Vagina (tissue), 2 donors: ENCODE data around the gene FERMT2. TPM values are rescaled to one million over a fixed set of nuclear protein-coding genes. Genes with fewer than 3 reads are reported as not detected.

Experiments
- DNase-seq, 2 donors: peaks; one replicate each; pipeline ENCODE4 v3.0.0-alpha.2; 2017; ENCODE audit errors: extremely low spot score in 2 of 2
- H3K27ac ChIP-seq: fragments of 200-600 bp; sonication (generic); one replicate; pipeline ENCODE4 v1.5.1; 2019
- H3K27me3 ChIP-seq: fragments of 200-600 bp; sonication (generic); one replicate; pipeline ENCODE4 v1.5.1; 2019
- H3K36me3 ChIP-seq, 2 donors: fragments of 200-600 bp; sonication (generic); one replicate each; pipeline ENCODE4 v1.5.1; 2017 to 2019
- H3K4me1 ChIP-seq: fragments of 200-600 bp; sonication (generic); one replicate; pipeline ENCODE4 v1.5.1; 2019
- H3K4me3 ChIP-seq, 2 donors: fragments of 200-600 bp; sonication (generic); 1 replicate in 1 of 2; 2 replicates in 1 of 2; pipeline ENCODE4 v1.5.1; 2016 to 2019
- H3K9me3 ChIP-seq: fragments of 200-600 bp; sonication (generic); one replicate; pipeline ENCODE4 v1.5.1; 2019
- POLR2A ChIP-seq, 2 donors: fragments of 450-650 bp; IDR thresholded peaks; one replicate each; pipeline ENCODE4 v1.6.1; 2017; ENCODE audit warnings: antibody characterized with exemption in 2 of 2, mild to moderate bottlenecking in 2 of 2, moderate library complexity in 2 of 2
- POLR2AphosphoS5 ChIP-seq, 2 donors: sonication (generic); formaldehyde crosslinking; IDR thresholded peaks; one replicate each; pipeline ENCODE4 v1.9.0; 2017; ENCODE audit warnings: antibody characterized with exemption in 2 of 2, mild to moderate bottlenecking in 2 of 2, low read depth in 1 of 2; ENCODE audit not compliant: insufficient read depth in 1 of 2
- intact Hi-C: fragments of 100-400 bp; cut with DNase I; formaldehyde crosslinking; loops from one replicate; pipeline ENCODE4 v1.15.1; 2023
- total RNA-seq: library from RNA; depleted of rRNA; stranded (reverse); fragments of >200 nt; gene quantifications from one replicate; pipeline ENCODE4 v1.2.3, GENCODE V29; 2016
- TF ChIP-seq, protein P1 (sequence below), 3 experiments: fragments of 450-650 bp in 2 of 3; fragments of 200-600 bp in 1 of 3; sonication (generic) in 1 of 3; IDR thresholded peaks; one replicate each; pipeline ENCODE4 v1.5.1; 2017 to 2019; ENCODE audit warnings: antibody characterized with exemption in 3 of 3, mild to moderate bottlenecking in 2 of 3, moderate library complexity in 2 of 3

FERMT2 gene
- total RNA-seq, 1 donor from 2014 or later: 70.2 TPM

DNA sequence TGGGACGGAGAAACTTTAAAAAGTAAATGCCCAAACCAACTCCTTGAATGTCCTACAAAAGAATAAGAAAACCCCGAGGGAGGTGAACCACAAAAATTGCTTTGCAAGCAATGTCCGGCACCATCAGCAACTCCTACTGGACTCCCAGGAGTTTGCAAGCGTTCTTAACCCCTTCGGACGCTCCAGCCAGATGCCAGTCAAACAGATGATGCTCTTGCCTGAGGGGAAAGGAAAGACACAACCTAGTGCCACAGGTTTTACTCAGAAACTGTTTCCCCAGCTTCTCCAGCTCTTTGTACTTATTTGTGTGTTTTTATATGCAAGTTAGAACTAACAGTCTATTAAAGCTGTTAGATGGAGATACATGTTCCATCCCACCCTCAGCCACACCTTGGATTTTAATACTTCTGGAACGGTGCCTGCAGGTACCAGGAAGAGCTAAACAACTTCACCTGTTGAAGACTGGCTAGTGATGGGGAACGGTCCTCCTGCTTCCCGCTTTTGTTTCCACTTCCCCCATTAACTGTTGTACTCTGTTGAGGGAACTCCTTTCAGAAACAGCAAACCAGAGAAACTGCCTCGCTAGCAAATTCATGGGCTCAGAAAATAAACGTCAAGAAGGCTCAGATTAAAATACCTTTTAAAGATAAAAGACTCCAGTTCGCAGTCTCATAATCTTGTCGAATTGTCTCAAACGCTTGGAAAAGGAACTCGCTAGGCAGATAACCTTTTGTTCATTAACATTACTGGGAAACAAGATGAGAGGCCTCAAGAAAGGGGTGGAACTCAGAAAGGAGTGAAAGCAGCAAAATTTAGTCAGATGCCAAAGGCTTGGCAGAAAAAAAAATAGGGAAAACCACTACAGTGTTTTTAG lies 1.1 kb upstream of the FERMT2 start:
- TF ChIP-seq, protein P1, sequence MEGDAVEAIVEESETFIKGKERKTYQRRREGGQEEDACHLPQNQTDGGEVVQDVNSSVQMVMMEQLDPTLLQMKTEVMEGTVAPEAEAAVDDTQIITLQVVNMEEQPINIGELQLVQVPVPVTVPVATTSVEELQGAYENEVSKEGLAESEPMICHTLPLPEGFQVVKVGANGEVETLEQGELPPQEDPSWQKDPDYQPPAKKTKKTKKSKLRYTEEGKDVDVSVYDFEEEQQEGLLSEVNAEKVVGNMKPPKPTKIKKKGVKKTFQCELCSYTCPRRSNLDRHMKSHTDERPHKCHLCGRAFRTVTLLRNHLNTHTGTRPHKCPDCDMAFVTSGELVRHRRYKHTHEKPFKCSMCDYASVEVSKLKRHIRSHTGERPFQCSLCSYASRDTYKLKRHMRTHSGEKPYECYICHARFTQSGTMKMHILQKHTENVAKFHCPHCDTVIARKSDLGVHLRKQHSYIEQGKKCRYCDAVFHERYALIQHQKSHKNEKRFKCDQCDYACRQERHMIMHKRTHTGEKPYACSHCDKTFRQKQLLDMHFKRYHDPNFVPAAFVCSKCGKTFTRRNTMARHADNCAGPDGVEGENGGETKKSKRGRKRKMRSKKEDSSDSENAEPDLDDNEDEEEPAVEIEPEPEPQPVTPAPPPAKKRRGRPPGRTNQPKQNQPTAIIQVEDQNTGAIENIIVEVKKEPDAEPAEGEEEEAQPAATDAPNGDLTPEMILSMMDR (IDR thresholded peaks at IDR 0.05): peak in 1 of 3 experiments; percentile 39
- TF ChIP-seq POLR2AphosphoS5 (IDR thresholded peaks at IDR 0.05; ENCODE audit: insufficient read depth in 1 of 2, low read depth in 1 of 2): no peak
- Histone ChIP-seq H3K27me3 (no peaks in the 10 kb centered on the region), H3K4me3 (peak overlapping the region; percentile 89), H3K36me3 (no peaks in the 10 kb centered on the region), H3K9me3 (no peaks in the 10 kb centered on the region), H3K27ac (peak overlapping the region; percentile 98), H3K4me1 (peaks cover 21% of the 10 kb centered on the region)
- DNase-seq: peak in 1 of 2 donors; percentile 90
- intact Hi-C loops: no loop called here

DNA sequence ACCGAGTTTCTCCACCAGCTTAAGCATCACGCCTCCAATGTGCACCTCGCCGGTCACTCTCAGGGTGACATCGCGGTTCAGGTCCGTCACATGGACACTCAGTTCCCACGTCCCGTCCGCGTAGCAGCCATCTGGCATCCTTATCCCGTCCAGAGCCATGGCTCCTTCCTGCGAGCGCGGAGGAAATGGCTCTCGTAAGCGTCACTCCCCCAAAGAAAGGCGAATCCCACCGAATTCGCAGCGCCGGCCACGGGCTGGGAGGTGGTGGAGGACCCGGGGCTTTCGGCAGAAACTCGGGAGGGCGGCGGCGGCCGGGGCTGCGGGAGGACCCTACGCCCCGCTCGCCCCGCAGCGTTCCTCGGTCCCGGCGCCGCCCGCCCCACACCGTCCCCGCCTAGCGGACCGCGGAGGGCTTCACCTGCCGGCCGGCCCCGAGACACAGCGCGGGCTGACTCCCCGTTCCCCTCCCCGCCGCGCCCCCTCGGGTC lies 396 bp downstream of the FERMT2 start:
- TF ChIP-seq POLR2A (IDR thresholded peaks at IDR 0.05): peak in 1 of 2 donors; percentile 41
- TF ChIP-seq, protein P1 (IDR thresholded peaks at IDR 0.05): no peak
- TF ChIP-seq POLR2AphosphoS5 (IDR thresholded peaks at IDR 0.05; ENCODE audit: insufficient read depth in 1 of 2, low read depth in 1 of 2): peak in 1 of 2 donors; percentile 78
- Histone ChIP-seq H3K27ac (peak overlapping the region; percentile 98), H3K9me3 (no peaks in the 10 kb centered on the region), H3K27me3 (no peaks in the 10 kb centered on the region), H3K4me1 (peaks cover 22% of the 10 kb centered on the region), H3K36me3 (no peaks in the 10 kb centered on the region), H3K4me3 (peak overlapping the region; percentile 89)
- DNase-seq: no peak
- intact Hi-C loops: no loop called here

DNA sequence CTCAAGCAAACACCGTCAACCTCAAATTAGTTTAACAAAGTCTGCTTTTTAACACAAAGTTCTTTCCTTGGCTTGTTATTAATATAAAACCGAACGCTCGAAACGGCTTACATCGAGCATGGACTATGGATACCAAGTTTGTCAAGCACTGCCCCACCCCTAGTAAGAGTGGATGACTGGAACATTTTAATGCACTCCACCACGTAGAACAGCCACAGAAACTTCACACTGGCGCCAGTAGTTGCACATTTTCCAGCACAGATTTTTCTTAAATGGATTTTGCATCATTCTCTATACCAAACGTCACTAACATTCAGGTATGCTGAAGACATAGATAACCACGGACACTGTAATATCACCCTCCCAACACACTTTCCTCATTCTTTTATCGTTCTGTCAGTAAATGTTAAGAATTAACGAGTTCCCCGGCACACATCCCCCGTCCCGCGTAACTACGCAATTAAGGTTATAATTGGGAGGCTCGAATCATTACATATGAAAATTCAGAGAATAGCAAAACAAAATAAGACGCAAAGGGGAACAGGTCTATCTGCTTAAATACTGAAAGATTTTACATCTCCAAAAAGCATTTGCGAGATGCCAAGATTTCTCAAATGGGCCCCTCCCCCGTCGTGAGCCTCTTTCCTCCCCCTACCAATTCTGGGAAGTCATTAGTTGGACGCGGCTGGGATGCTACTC lies 990 bp downstream of the FERMT2 start:
- Histone ChIP-seq H3K4me1 (peaks cover 28% of the 10 kb centered on the region), H3K27me3 (no peaks in the 10 kb centered on the region), H3K4me3 (peak overlapping the region; percentile 89), H3K36me3 (no peaks in the 10 kb centered on the region), H3K9me3 (no peaks in the 10 kb centered on the region), H3K27ac (peak overlapping the region; percentile 98)
- peak; percentile 9 to 31 for TF ChIP-seq POLR2A (IDR thresholded peaks at IDR 0.05)
- TF ChIP-seq, protein P1 (IDR thresholded peaks at IDR 0.05): no peak
- peak in 1 of 2 donors; percentile 47 for TF ChIP-seq POLR2AphosphoS5 (IDR thresholded peaks at IDR 0.05; ENCODE audit: insufficient read depth in 1 of 2, low read depth in 1 of 2)
- intact Hi-C loops: no loop called here
- no peak for DNase-seq

DNA sequence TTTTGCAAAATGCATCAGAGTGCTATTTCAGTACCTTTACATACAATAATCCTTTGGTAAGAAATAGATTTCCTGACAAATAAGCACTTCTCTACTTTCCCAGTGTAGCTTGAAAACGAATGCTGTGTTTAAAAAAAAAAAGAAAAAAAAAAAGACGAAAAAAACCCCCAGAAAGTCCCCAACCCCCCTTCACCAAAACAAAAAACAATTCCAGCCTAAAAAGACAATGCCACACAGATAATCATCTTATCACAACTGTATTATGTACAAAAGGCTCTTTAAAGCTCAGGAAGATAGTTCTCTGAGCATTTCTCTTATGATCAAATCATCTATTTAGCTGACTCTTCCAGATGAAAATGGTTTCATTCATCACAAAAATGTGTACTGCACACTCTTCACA lies 1.6 kb downstream of the FERMT2 start:
- Histone ChIP-seq H3K4me1 (peaks cover 34% of the 10 kb centered on the region), H3K36me3 (no peaks in the 10 kb centered on the region), H3K27ac (peak overlapping the region; percentile 98), H3K9me3 (no peaks in the 10 kb centered on the region), H3K27me3 (no peaks in the 10 kb centered on the region), H3K4me3 (peak overlapping the region; percentile 89)
- intact Hi-C loops: no loop called here
- no peak for DNase-seq
- no peak for TF ChIP-seq POLR2A (IDR thresholded peaks at IDR 0.05)
- TF ChIP-seq, protein P1 (IDR thresholded peaks at IDR 0.05): no peak
- TF ChIP-seq POLR2AphosphoS5 (IDR thresholded peaks at IDR 0.05; ENCODE audit: insufficient read depth in 1 of 2, low read depth in 1 of 2): no peak
